GM21528 (cell line): Measurements from ENCODE around the gene CEP20.
"Not testable (repeated sequence)": the region's sequence is repeated elsewhere in the genome, so short reads cannot be mapped to it uniquely, and the experiment has no call there.

Experiments
- ATAC-seq: cut with Tn5 transposase; IDR thresholded peaks from one replicate; pipeline ENCODE4 v1.9.1; 2021; ENCODE audit warnings: mild to moderate bottlenecking, moderate library complexity; ENCODE audit not compliant: unreplicated experiment, low FRiP score

Gene CEP20

GRCh38 chr16:15861996-15862395 is 26.4 kb downstream of the CEP20 start:
- no peak for ATAC-seq

- ATAC-seq, result no peak
These were observed 29.3 kb downstream of the CEP20 start for GRCh38 chr16:15858921-15859668.

- ATAC-seq, result no peak
These were observed 30.5 kb downstream of the CEP20 start for GRCh38 chr16:15857724-15858560.

- ATAC-seq, result no peak
These were observed 31.3 kb downstream of the CEP20 start, which contains the start of gene MYH11 for GRCh38 chr16:15856901-15857698. Gene MYH11, minus strand, starts transcription at chr16:15857028. Its CDS starts 18,776 bp downstream, at chr16:15838252.

GRCh38 chr16:15856182-15856581 is 32.2 kb downstream of the CEP20 start:
- no peak for ATAC-seq

- ATAC-seq, result peak; percentile 77
These were observed 32.7 kb downstream of the CEP20 start for GRCh38 chr16:15855704-15856003.

GRCh38 chr16:15854906-15855703 is 33.3 kb downstream of the CEP20 start:
- no peak for ATAC-seq

- ATAC-seq, result no peak
These were observed 34.3 kb downstream of the CEP20 start for GRCh38 chr16:15854061-15854460.

GRCh38 chr16:15853021-15853420 is 35.4 kb downstream of the CEP20 start:
- no peak for ATAC-seq

GRCh38 chr16:15850555-15850954 is 37.8 kb downstream of the CEP20 start:
- ATAC-seq, result not testable (repeated sequence)

- ATAC-seq, result no peak
These were observed 39.0 kb downstream of the CEP20 start for GRCh38 chr16:15849209-15849981.

GRCh38 chr16:15847611-15848175 is 40.7 kb downstream of the CEP20 start:
- no peak for ATAC-seq

GRCh38 chr16:15846510-15846909 is 41.9 kb downstream of the CEP20 start:
- ATAC-seq, result no peak

- no peak for ATAC-seq
These were observed 44.6 kb downstream of the CEP20 start for GRCh38 chr16:15843635-15844279.

- ATAC-seq, result not testable (repeated sequence)
These were observed 49.2 kb downstream of the CEP20 start for GRCh38 chr16:15839204-15839603.

- no peak for ATAC-seq
These were observed 50.6 kb downstream of the CEP20 start for GRCh38 chr16:15837761-15838160.

- ATAC-seq, result no peak
These were observed 51.3 kb downstream of the CEP20 start for GRCh38 chr16:15836965-15837611.

GRCh38 chr16:15836074-15836473 is 52.3 kb downstream of the CEP20 start:
- no peak for ATAC-seq
